ENCODE results near the gene PRKCD.

PRKCD gene

DNA sequence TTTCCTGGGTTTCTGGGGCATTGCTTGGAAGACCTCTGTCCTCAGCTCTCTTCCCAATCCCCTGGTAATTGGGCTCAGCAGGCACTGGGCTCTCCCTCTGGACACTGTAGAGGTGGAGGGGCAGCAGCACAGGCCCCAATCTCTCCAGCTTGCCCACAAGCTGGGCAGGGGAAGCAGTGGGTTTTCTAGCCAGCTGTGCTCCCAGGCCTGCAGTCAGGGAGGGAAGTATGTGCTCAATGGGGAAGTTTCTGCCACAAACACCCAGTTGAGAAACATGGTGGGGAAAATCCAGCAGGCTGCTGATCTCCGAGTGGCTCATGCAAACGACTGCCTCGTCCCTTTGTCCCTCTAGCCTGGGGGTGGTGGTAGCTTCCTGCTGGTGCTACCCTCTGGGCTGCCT, 18.0 kb upstream of the PRKCD start:
- Histone ChIP-seq H3K36me3 (ENCODE audit: control insufficient read depth, insufficient read depth, low read length) (no peaks in the 10 kb centered on the region), H3K4me3 (replicated peaks; ENCODE audit: low read depth, low read length) (no peak overlapping the region), H3K27me3 (replicated peaks; ENCODE audit: control insufficient read depth, insufficient read depth, low read length) (no peaks in the 10 kb centered on the region)
- DNase-seq (ENCODE audit: extremely low read depth, insufficient read length) = no peak
- TF ChIP-seq, protein P1, sequence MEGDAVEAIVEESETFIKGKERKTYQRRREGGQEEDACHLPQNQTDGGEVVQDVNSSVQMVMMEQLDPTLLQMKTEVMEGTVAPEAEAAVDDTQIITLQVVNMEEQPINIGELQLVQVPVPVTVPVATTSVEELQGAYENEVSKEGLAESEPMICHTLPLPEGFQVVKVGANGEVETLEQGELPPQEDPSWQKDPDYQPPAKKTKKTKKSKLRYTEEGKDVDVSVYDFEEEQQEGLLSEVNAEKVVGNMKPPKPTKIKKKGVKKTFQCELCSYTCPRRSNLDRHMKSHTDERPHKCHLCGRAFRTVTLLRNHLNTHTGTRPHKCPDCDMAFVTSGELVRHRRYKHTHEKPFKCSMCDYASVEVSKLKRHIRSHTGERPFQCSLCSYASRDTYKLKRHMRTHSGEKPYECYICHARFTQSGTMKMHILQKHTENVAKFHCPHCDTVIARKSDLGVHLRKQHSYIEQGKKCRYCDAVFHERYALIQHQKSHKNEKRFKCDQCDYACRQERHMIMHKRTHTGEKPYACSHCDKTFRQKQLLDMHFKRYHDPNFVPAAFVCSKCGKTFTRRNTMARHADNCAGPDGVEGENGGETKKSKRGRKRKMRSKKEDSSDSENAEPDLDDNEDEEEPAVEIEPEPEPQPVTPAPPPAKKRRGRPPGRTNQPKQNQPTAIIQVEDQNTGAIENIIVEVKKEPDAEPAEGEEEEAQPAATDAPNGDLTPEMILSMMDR (IDR thresholded peaks at IDR 0.05; ENCODE audit: insufficient read depth, low read length, poor library complexity, severe bottlenecking) = no peak

DNA sequence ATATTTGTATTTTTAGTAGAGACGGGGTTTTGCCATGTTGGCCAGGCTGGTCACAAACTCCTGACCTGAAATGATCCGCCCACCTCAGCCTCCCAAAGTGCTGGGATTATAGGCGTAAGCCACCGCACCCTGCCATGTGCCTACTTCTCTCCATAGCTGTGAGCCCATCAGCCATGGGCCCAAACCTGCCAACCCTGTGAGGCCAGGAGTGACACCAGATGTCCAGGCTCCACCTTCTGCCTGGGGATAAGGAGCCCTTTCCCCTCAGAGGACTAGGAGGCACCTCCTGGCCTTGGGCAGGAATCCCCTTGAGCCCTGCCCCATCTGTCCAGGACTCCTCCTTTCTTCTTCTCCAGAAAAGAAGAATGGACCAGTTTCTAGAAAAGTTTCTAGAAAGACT, 16.6 kb upstream of the PRKCD start:
- DNase-seq (ENCODE audit: extremely low read depth, insufficient read length) = no peak
- TF ChIP-seq, protein P1 (IDR thresholded peaks at IDR 0.05; ENCODE audit: insufficient read depth, low read length, poor library complexity, severe bottlenecking) = no peak
- Histone ChIP-seq H3K27me3 (replicated peaks; ENCODE audit: control insufficient read depth, insufficient read depth, low read length) (no peaks in the 10 kb centered on the region), H3K4me3 (replicated peaks; ENCODE audit: low read depth, low read length) (no peak overlapping the region), H3K36me3 (ENCODE audit: control insufficient read depth, insufficient read depth, low read length) (no peaks in the 10 kb centered on the region)

DNA sequence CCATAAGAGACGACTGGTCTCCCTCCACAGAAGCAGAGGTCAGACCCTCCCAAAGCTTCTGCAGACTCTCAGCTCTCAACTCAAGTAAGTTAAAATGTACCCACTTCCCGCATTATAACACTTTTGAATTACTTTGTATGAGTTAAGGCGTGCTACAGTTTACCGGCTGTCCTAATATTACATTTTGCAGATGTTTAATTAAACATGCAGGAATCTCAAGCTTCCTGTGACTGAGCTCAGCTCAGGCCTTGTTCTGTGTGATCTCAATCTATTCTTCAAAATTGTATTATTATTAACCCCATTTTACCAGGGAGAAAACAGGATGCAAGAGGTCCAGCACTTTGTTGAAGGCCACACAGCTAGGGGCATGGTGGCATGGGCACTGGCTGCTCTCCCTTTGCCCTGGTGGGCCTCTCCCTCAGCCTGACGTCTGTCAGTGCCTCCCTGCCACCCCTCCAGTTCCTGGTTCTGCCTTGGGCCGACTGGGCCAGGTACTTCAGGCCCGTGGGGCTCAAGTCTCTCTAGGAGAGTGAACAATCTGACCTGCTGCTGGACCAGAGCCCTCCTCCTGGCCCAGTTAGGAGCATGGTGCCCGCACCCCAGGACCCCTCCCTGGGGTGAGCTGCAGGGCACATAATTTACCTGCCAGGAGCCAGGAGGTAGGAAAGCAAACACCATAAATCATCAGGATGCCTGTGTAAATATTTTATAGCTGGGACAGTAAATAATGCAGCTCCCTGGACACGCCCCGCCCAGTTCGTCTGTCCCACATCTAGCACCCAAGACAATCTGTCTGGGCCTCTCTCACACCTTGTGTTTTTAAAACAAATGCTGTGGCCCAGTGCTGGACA, 15.9 kb upstream of the PRKCD start:
- no peak overlapping the region for H3K4me3 ChIP-seq (replicated peaks; ENCODE audit: low read depth, low read length)
- no peak for DNase-seq (ENCODE audit: extremely low read depth, insufficient read length)
- TF ChIP-seq, protein P1 (IDR thresholded peaks at IDR 0.05; ENCODE audit: insufficient read depth, low read length, poor library complexity, severe bottlenecking) = no peak
- no peaks in the 10 kb centered on the region for H3K27me3 ChIP-seq (replicated peaks; ENCODE audit: control insufficient read depth, insufficient read depth, low read length)
- no peaks in the 10 kb centered on the region for H3K36me3 ChIP-seq (ENCODE audit: control insufficient read depth, insufficient read depth, low read length)

DNA sequence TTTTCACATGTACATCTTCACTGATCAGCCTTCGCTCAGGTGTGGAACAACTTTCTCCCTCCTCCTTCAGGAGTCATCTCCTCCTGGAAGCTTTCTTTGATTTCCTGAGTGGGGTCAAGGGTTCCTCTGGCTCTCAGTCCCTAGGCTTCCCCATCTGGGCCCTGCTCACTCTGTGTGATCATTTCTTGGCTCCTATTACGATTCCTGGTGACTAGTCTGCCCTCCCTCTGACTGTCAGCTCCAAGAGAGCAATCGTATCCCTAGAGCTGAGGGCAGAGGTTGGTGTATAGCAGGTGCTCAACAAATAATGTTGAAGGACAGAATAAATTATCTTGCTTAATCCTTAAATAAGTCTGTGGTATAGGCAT, 15.3 kb upstream of the PRKCD start:
- no peaks in the 10 kb centered on the region for H3K36me3 ChIP-seq (ENCODE audit: control insufficient read depth, insufficient read depth, low read length)
- H3K27me3 ChIP-seq (replicated peaks; ENCODE audit: control insufficient read depth, insufficient read depth, low read length) = no peaks in the 10 kb centered on the region
- no peak overlapping the region for H3K4me3 ChIP-seq (replicated peaks; ENCODE audit: low read depth, low read length)
- TF ChIP-seq, protein P1 (IDR thresholded peaks at IDR 0.05; ENCODE audit: insufficient read depth, low read length, poor library complexity, severe bottlenecking) = no peak
- DNase-seq (ENCODE audit: extremely low read depth, insufficient read length) = no peak

DNA sequence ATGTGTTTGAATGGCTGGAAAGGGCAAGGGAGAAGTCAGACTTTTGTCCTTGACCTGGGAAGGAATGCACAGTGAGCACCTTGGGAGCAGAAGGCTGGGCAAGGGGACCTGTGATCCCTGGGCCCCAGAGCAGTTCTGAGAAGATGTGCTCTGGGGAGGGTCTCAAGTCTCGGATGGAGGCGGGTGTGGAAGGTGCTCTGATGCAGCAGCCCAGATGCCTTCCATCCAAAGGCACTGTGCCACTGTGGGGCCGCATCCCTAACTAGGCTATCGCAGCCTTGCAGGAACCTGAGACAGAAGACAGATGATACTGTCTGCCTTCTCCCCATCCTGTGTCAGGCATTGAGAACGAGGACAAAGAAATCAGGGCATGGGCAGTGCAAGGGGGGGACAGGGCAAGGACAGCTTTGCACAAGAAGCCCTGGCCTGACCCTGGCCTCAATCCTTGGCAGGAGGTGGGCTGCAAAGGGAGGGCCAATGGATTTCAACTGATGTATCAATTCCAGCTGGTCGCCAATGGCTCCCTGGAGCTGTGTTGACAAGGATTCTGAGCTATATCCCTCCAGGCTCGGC, 14.6 kb upstream of the PRKCD start:
- TF ChIP-seq, protein P1 (IDR thresholded peaks at IDR 0.05; ENCODE audit: insufficient read depth, low read length, poor library complexity, severe bottlenecking) = no peak
- Histone ChIP-seq H3K36me3 (ENCODE audit: control insufficient read depth, insufficient read depth, low read length) (no peaks in the 10 kb centered on the region), H3K27me3 (replicated peaks; ENCODE audit: control insufficient read depth, insufficient read depth, low read length) (no peaks in the 10 kb centered on the region), H3K4me3 (replicated peaks; ENCODE audit: low read depth, low read length) (no peak overlapping the region)
- no peak for DNase-seq (ENCODE audit: extremely low read depth, insufficient read length)

All from GM06990 (cell line).